Trophoblast cell (in vitro differentiated cells and primary cell): ENCODE measurements around the gene NASP.

Experiments
- DNase-seq, 2 donors: peaks; one replicate each; pipeline ENCODE4 v3.0.0-alpha.2; 2016
- H2AFZ ChIP-seq: 2 replicates; pipeline ENCODE4 v1.6.1; 2013; ENCODE audit warnings: low read length, moderate library complexity, mild to moderate bottlenecking; ENCODE audit not compliant: insufficient read depth, poor library complexity
- H2AK5ac ChIP-seq: 2 replicates; pipeline ENCODE4 v1.6.1; 2013; ENCODE audit warnings: mild to moderate bottlenecking, low read length
- H2BK120ac ChIP-seq: 2 replicates; pipeline ENCODE4 v1.6.1; 2013; ENCODE audit warnings: low read length, mild to moderate bottlenecking, moderate library complexity; ENCODE audit not compliant: insufficient read depth, poor library complexity
- H2BK12ac ChIP-seq: 2 replicates; pipeline ENCODE4 v1.6.1; 2013; ENCODE audit warnings: mild to moderate bottlenecking, low read length, moderate library complexity
- H2BK5ac ChIP-seq: 2 replicates; pipeline ENCODE4 v1.6.1; 2013; ENCODE audit warnings: low read length, low read depth, moderate library complexity, mild to moderate bottlenecking; ENCODE audit not compliant: poor library complexity
- H3K14ac ChIP-seq: 2 replicates; pipeline ENCODE4 v1.6.1; 2013; ENCODE audit warnings: mild to moderate bottlenecking, low read length
- H3K18ac ChIP-seq: 2 replicates; pipeline ENCODE4 v1.6.1; 2013; ENCODE audit warnings: mild to moderate bottlenecking, low read length
- H3K23ac ChIP-seq: 2 replicates; pipeline ENCODE4 v1.6.1; 2013; ENCODE audit warnings: low read length
- H3K27ac ChIP-seq: 2 replicates; pipeline ENCODE4 v1.5.1; 2013; ENCODE audit warnings: low read depth, mild to moderate bottlenecking, inconsistent platforms, low read length, moderate library complexity
- H3K27me3 ChIP-seq: 2 replicates; pipeline ENCODE4 v1.6.1; 2013; ENCODE audit warnings: inconsistent platforms, mild to moderate bottlenecking, low read length, moderate library complexity; ENCODE audit not compliant: insufficient read depth
- H3K36me3 ChIP-seq, 2 experiments: 1 replicate in 1 of 2; 2 replicates in 1 of 2; pipeline ENCODE4 v1.6.1; 2013; ENCODE audit warnings: low read length in 2 of 2, mild to moderate bottlenecking in 2 of 2, moderate library complexity in 1 of 2; ENCODE audit not compliant: insufficient read depth in 2 of 2, control insufficient read depth in 1 of 2
- H3K4ac ChIP-seq: 2 replicates; pipeline ENCODE4 v1.6.1; 2013; ENCODE audit warnings: low read depth, mild to moderate bottlenecking, low read length, moderate library complexity
- H3K4me1 ChIP-seq, 2 experiments: 1 replicate in 1 of 2; 2 replicates in 1 of 2; pipeline ENCODE4 v1.6.1; 2013; ENCODE audit warnings: low read length in 2 of 2, mild to moderate bottlenecking in 2 of 2, moderate library complexity in 1 of 2; ENCODE audit not compliant: insufficient read depth in 2 of 2, control insufficient read depth in 1 of 2
- H3K4me2 ChIP-seq: 2 replicates; pipeline ENCODE4 v1.6.1; 2013; ENCODE audit warnings: inconsistent platforms, mild to moderate bottlenecking, low read length, moderate library complexity
- H3K4me3 ChIP-seq: 2 replicates; pipeline ENCODE4 v1.5.1; 2013; ENCODE audit warnings: mild to moderate bottlenecking, low read depth, low read length, inconsistent platforms
- H3K79me1 ChIP-seq: one replicate; pipeline ENCODE4 v1.6.1; 2013; ENCODE audit warnings: low read length
- H3K79me2 ChIP-seq: 2 replicates; pipeline ENCODE4 v1.6.1; 2013; ENCODE audit warnings: low read length, mild to moderate bottlenecking; ENCODE audit not compliant: control insufficient read depth, insufficient read depth, poor library complexity
- H3K9ac ChIP-seq: 2 replicates; pipeline ENCODE4 v1.6.1; 2013; ENCODE audit warnings: mild to moderate bottlenecking, low read length
- H3K9me3 ChIP-seq: 2 replicates; pipeline ENCODE4 v1.6.1; 2013; ENCODE audit warnings: low read depth, mild to moderate bottlenecking, control low read depth, inconsistent platforms, low read length; ENCODE audit not compliant: insufficient read depth
- H4K12ac ChIP-seq: 2 replicates; pipeline ENCODE4 v1.6.1; 2013; ENCODE audit warnings: low read depth, mild to moderate bottlenecking, low read length, moderate library complexity
- H4K8ac ChIP-seq: 2 replicates; pipeline ENCODE4 v1.6.1; 2013; ENCODE audit warnings: low read depth, mild to moderate bottlenecking, low read length, moderate library complexity
- H4K91ac ChIP-seq: one replicate; pipeline ENCODE4 v1.6.1; 2013; ENCODE audit warnings: low read depth, mild to moderate bottlenecking, low read length, moderate library complexity
- WGBS: extraction: QIAGEN DNeasy Blood & Tissue Kit; methylation state at CpG from one replicate; pipeline ENCODE4 v1.1.7; 2013; ENCODE audit warnings: missing lambda C conversion rate; ENCODE audit not compliant: insufficient read length, insufficient coverage; ENCODE audit errors: extremely low coverage; 5-methylcytosine and 5-hydroxymethylcytosine counted together

NASP gene

GRCh38 chr1:45615885-45616284 lies 32.0 kb downstream of the NASP start:
- Histone ChIP-seq H3K4me2 (no peak overlapping the region), H3K4me1 (no peaks in the 10 kb centered on the region), H3K79me2 (no peaks in the 10 kb centered on the region), H2BK120ac (no peak overlapping the region), H3K9me3 (no peaks in the 10 kb centered on the region), H2BK5ac (no peak overlapping the region), H3K18ac (no peak overlapping the region), H2AFZ (no peak overlapping the region), H2AK5ac (no peak overlapping the region), H3K14ac (no peak overlapping the region), H3K23ac (no peak overlapping the region), H3K79me1 (no peaks in the 10 kb centered on the region), H3K4ac (no peak overlapping the region), H2BK12ac (no peak overlapping the region), H4K91ac (no peak overlapping the region), H3K27me3 (no peaks in the 10 kb centered on the region), H4K12ac (no peak overlapping the region), H3K36me3 (peaks cover 29 to 56% of the 10 kb centered on the region in 2 experiments), H3K27ac (no peak overlapping the region), H3K9ac (no peak overlapping the region), H3K4me3 (no peak overlapping the region), H4K8ac (no peak overlapping the region)
- no peak for DNase-seq
- WGBS, result no CpG with 5 or more reads among the region's 1 CpG

GRCh38 chr1:45617618-45618017 lies 33.8 kb downstream of the NASP start:
- no peak overlapping the region for H4K8ac ChIP-seq
- H3K14ac ChIP-seq, result no peak overlapping the region
- H3K36me3 ChIP-seq, result peaks cover 40 to 63% of the 10 kb centered on the region in 2 experiments
- no peak overlapping the region for H3K23ac ChIP-seq
- no peaks in the 10 kb centered on the region for H3K79me2 ChIP-seq
- H3K4me3 ChIP-seq, result no peak overlapping the region
- no peak overlapping the region for H2BK120ac ChIP-seq
- H3K27me3 ChIP-seq, result no peaks in the 10 kb centered on the region
- H4K91ac ChIP-seq, result no peak overlapping the region
- no peaks in the 10 kb centered on the region for H3K4me1 ChIP-seq
- no peaks in the 10 kb centered on the region for H3K9me3 ChIP-seq
- no peak overlapping the region for H3K9ac ChIP-seq
- no CpG with 5 or more reads among the region's 4 CpGs for WGBS
- no peak overlapping the region for H2BK5ac ChIP-seq
- no peak overlapping the region for H3K4me2 ChIP-seq
- H3K4ac ChIP-seq, result no peak overlapping the region
- no peak for DNase-seq
- H2AK5ac ChIP-seq, result no peak overlapping the region
- no peak overlapping the region for H3K18ac ChIP-seq
- no peak overlapping the region for H2AFZ ChIP-seq
- H2BK12ac ChIP-seq, result no peak overlapping the region
- no peaks in the 10 kb centered on the region for H3K79me1 ChIP-seq
- no peak overlapping the region for H4K12ac ChIP-seq
- no peak overlapping the region for H3K27ac ChIP-seq

GRCh38 chr1:45619149-45619921 lies 35.5 kb downstream of the NASP start:
- H3K27me3 ChIP-seq, result no peaks in the 10 kb centered on the region
- H3K18ac ChIP-seq, result no peak overlapping the region
- no peak overlapping the region for H2AFZ ChIP-seq
- WGBS, result no CpG with 5 or more reads among the region's 8 CpGs
- H4K8ac ChIP-seq, result no peak overlapping the region
- no peak overlapping the region for H2BK5ac ChIP-seq
- DNase-seq, result peak in 1 of 2 donors; percentile 7
- H2BK120ac ChIP-seq, result no peak overlapping the region
- no peaks in the 10 kb centered on the region for H3K79me2 ChIP-seq
- H3K23ac ChIP-seq, result no peak overlapping the region
- no peak overlapping the region for H3K27ac ChIP-seq
- H3K9me3 ChIP-seq, result no peaks in the 10 kb centered on the region
- no peak overlapping the region for H3K4me2 ChIP-seq
- H3K9ac ChIP-seq, result no peak overlapping the region
- no peak overlapping the region for H2BK12ac ChIP-seq
- H3K79me1 ChIP-seq, result no peaks in the 10 kb centered on the region
- no peak overlapping the region for H2AK5ac ChIP-seq
- H3K4ac ChIP-seq, result no peak overlapping the region
- H4K91ac ChIP-seq, result no peak overlapping the region
- no peak overlapping the region for H3K14ac ChIP-seq
- no peak overlapping the region for H3K4me3 ChIP-seq
- H4K12ac ChIP-seq, result no peak overlapping the region
- H3K4me1 ChIP-seq, result no peaks in the 10 kb centered on the region
- peaks cover 49 to 72% of the 10 kb centered on the region in 2 experiments for H3K36me3 ChIP-seq

- Histone ChIP-seq H3K4me3 (no peak overlapping the region), H3K4me2 (no peak overlapping the region), H3K14ac (no peak overlapping the region), H3K27me3 (no peaks in the 10 kb centered on the region), H3K36me3 (peaks cover 46 to 64% of the 10 kb centered on the region in 2 experiments), H2BK120ac (no peak overlapping the region), H4K12ac (no peak overlapping the region), H3K18ac (no peak overlapping the region), H3K79me1 (no peaks in the 10 kb centered on the region), H3K23ac (no peak overlapping the region), H4K8ac (no peak overlapping the region), H3K9me3 (no peaks in the 10 kb centered on the region), H2BK5ac (no peak overlapping the region), H3K79me2 (no peaks in the 10 kb centered on the region), H2AK5ac (no peak overlapping the region), H3K4me1 (no peaks in the 10 kb centered on the region), H3K27ac (no peak overlapping the region), H3K9ac (no peak overlapping the region), H4K91ac (no peak overlapping the region), H2BK12ac (no peak overlapping the region), H3K4ac (no peak overlapping the region), H2AFZ (no peak overlapping the region)
- no CpG with 5 or more reads among the region's 17 CpGs for WGBS
- no peak for DNase-seq
Measured at GRCh38 chr1:45620588-45621500, 37.0 kb downstream of the NASP start.
